Gastrocnemius medialis (tissue), 4 donors: Measurements from ENCODE around the gene MRPL17.

ENCODE experiments used
- POLR2A ChIP-seq, 2 donors: fragments of 450-650 bp; IDR thresholded peaks; one replicate each; pipeline ENCODE4 v1.6.1; 2017; ENCODE audit warnings: antibody characterized with exemption in 2 of 2, mild to moderate bottlenecking in 2 of 2, moderate library complexity in 2 of 2
- TF ChIP-seq, protein P1 (sequence below), 5 experiments: fragments of 450-650 bp in 3 of 5; fragments of 200-600 bp in 2 of 5; sonication (generic) in 2 of 5; IDR thresholded peaks in 4 of 5; conservative IDR thresholded peaks in 1 of 5; 1 replicate in 4 of 5; 2 replicates in 1 of 5; pipeline ENCODE4 v1.5.1; 2016 to 2019; ENCODE audit warnings: antibody characterized with exemption in 5 of 5, mild to moderate bottlenecking in 3 of 5, moderate library complexity in 3 of 5

DNA sequence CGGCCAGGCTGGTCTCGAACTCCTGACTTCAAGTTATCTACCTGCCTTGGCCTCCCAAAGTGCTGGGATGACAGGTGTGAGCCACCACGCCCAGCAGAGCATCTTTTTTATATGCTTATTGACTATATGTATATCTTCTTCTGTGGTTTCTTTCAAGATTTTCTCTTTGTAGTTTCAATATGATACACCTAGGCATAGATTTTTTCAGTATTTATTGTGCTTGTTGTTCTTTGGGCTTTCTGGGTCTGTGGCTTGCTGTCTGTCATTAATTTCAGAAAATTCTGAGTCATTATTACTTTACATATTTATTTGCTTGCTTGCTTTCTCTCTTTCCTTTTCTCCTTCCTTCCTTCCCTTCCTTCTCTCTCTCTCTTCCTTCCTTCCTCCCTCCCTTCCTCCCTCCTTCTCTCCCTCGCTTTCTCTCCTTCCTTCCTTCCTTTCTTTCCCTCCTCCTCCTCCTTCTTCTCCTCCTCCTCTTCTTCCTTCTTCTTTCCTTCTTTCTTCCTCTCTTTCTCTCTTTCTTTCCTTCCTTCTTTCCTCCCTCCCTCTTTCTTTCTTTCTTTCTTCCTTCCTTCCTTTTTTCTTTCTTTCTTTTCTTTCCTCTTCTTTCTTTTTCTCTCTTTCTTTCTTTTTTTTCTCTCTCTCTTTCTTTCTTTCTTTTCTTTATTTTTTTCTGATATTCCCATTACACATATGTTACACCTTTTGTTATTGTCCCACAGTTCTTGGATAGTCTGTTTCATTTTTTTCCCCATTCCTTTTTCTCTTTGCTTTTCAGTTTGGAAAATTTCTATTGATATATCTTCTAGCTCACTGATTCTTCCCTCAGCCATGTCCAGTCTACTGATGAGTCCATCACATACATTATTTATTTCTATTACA, 16.6 kb downstream of the MRPL17 start:
- TF ChIP-seq, protein P1, sequence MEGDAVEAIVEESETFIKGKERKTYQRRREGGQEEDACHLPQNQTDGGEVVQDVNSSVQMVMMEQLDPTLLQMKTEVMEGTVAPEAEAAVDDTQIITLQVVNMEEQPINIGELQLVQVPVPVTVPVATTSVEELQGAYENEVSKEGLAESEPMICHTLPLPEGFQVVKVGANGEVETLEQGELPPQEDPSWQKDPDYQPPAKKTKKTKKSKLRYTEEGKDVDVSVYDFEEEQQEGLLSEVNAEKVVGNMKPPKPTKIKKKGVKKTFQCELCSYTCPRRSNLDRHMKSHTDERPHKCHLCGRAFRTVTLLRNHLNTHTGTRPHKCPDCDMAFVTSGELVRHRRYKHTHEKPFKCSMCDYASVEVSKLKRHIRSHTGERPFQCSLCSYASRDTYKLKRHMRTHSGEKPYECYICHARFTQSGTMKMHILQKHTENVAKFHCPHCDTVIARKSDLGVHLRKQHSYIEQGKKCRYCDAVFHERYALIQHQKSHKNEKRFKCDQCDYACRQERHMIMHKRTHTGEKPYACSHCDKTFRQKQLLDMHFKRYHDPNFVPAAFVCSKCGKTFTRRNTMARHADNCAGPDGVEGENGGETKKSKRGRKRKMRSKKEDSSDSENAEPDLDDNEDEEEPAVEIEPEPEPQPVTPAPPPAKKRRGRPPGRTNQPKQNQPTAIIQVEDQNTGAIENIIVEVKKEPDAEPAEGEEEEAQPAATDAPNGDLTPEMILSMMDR (IDR thresholded peaks at IDR 0.05 in 4 of 5, conservative IDR thresholded peaks at IDR 0.05 in 1 of 5), result no peak
- no peak for TF ChIP-seq POLR2A (IDR thresholded peaks at IDR 0.05)
